Stimulated activated CD4-positive, alpha-beta T cell treated with anti-CD3 and anti-CD28 coated beads, Interleukin-15, amount 100 ng/mL, for 48 hours (primary cell): ENCODE measurements around the gene MFSD12.
A peak's percentile ranks its signal among the peaks of the same experiment; 100 is the strongest.

ENCODE experiments used
- DNase-seq, 2 donors: peaks; one replicate each; pipeline ENCODE4 v3.0.0-alpha.2; 2020; ENCODE audit warnings: low read depth in 2 of 2

Gene MFSD12

DNA sequence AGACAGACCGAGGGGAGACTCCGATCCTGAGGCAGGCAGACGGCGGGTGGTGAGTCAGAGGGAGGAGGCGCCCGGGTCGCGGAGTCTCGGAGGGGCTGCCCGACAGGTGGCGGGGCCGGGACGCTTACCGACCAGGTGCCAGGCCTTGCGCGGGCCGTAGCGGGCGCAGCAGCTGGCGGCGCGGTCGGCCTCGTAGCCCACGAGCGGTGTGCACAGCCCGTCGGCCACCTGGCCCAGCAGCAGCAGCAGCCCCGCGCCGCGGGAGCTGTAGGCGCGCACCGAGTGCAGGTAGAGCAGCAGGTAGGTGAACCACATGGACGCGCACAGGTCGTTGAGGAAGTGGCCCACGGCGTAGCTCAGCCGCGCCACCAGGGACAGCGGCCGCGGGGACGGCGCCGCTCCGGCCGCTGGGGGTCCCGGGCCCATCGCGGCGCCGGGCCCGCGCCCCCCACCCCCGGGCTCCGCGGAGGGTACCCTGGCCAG is 367 bp downstream of the MFSD12 start:
- peak in 1 of 2 donors; percentile 59 for DNase-seq

- no peak for DNase-seq
Observed at GRCh38 chr19:3556423-3556977, 886 bp downstream of the MFSD12 start.

DNA sequence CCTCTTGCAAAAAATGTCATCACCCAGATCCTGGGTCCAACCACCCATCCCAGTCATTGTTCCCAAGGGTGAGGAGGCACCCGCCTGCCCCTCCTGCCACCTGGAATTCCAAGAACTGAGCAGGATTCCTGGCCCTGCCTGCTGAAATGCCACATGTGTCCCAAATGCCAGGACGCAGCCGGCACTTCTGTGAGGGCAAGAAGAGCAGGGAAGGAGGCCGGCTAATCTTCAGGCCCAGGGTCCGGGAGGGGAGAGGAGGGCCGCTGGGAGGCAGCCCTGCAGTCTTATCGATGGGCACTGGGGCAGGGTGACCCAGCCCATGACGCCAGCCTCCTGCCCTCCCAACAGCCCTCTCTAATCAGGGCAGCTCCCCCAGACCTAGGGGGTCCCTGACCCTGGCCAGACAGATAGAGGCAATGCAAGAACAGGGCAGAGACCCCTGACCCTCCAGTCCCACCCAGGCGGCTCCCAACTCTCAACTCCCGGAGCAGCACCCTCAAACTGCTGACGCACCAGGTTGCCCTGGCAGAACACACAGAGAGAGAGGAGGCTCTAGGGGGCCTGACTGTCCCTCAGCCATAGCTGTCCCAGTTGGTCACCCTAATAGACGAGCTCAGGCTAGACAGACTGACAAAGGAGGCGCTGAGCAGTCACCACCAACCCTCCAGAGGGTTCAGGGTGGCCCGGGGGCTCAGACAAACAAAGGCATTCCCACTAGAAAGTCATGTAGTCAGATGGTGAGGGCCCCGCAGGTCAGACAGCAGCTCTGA is 1.5 kb downstream of the MFSD12 start:
- DNase-seq: no peak

GRCh38 chr19:3554254-3555083 is 2.9 kb downstream of the MFSD12 start:
- no peak for DNase-seq

DNA sequence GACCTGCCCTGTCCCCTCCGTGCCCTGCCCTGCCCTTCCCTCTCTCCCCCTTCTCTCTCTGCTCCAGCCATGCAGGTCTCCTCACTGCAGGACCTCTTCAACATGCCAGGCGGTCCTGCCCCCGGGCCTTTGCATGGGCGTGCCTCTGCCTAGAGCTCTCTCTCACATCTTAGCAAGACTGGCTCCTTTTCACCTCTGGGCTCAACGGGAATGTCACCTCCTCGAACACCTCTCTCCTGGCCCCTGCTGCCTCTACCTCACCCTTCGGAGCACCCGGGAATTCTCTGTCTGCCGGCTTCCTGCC is 5.6 kb downstream of the MFSD12 start:
- DNase-seq: no peak

- no peak for DNase-seq
Observed at GRCh38 chr19:3550947-3551791, 6.2 kb downstream of the MFSD12 start.

DNA sequence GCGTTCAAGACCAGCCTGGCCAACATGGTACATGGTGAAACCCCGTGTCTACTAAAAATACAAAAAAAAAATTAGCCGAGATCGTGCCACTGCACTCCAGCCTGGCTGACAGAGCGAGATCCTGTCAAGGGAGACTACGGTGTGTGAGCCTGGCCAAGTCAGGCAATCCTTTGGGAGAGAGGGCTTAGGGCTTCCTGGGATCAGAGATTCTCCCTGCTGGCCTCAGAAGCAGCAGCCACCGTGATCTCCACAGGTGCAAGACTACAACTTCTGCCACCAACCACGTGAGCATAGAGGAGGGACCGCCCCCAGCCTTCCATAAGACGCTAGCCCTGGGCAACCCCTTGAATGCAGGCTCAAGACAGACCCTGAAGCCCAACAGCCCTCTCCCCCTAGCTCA is 7.6 kb downstream of the MFSD12 start:
- DNase-seq: no peak

DNA sequence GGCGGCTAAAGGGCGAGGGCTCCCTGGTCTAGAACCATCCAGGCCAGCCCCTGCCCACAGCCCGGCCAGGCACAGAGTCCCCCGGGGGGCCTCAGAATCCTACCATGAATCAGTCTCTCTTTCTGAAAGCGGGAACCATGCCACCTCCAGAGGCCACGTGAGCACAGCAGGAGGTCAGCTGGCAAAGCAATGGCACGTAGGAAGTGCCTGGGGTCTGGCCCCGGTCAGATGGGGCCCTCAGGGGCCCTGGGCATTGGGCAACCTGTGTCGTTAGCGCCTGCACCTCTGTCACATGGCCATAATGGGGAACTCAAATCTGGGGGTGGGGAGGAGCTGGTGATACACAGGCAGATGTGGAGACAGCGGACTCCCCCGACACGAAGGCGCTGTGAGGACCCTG is 8.8 kb downstream of the MFSD12 start:
- DNase-seq: no peak

- DNase-seq: no peak
Observed at GRCh38 chr19:3547767-3548282, 9.6 kb downstream of the MFSD12 start.

GRCh38 chr19:3547301-3547731 is 10.1 kb downstream of the MFSD12 start:
- no peak for DNase-seq

DNA sequence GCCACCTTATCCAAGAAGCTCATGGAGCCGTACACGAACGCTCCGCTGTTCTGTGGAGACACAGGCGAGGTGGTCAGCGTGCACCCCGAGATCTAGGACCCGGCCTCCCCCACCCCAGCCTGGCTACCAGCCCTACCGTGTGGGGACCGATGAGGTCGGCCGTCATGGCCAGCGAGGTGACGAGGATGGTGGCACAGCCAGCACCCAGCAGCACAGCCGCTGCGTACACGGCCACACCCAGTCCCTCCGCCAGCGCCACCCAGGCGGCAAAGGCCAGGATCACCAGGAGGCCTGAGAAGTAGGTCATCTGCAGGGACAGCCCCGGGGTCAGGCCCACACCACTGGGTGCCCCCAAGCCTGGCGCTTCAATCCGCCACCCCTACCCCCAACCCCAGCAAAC is 11.3 kb downstream of the MFSD12 start:
- DNase-seq: no peak

- DNase-seq: no peak
Observed at GRCh38 chr19:3545669-3546034, 11.7 kb downstream of the MFSD12 start.

GRCh38 chr19:3544742-3545668 is 12.4 kb downstream of the MFSD12 start:
- peak; percentile 53 to 77 for DNase-seq

- no peak for DNase-seq
Observed at GRCh38 chr19:3544058-3544376, 13.4 kb downstream of the MFSD12 start.

DNA sequence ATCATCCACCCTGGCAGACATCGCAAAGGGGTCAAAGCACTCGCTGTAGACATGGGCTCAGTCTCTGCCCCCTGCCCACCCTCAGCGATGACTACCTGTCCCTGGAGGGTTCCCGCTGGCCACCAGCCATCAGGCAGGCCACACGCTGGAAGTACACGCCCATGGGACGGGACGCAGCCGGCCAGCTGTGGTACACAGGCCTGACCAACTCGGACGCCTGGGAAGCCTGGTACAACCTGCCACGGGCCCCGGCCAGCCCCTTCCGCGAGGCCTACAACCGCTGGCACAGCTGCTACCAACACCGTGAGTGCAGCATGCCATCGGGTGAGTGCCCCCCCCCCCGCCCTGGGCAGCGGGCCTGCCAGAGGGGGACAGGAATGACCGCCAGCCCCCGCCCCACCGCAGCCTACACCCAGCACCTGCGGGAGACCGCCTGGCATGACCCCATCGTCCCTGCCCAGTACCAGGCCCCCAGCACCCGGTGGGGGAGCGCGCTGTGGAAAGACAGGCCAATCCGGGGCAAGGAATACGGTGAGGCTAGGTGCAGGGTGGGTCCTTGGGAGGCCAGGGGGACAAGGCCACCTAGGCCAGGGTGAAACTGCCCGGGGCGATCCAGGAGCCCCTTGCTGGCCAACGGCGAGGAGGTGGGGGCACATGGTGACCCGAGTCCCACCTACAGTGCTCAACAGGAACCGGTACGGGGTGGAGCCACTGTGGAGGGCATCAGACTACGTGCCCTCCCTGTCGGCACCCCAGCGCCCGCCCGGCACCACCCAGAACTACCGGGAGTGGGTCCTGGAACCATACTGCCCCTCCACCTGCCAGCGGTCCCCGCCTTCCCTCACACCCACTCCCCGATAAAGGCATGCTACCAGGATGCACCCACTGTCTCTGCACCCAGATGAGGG is 14.0 kb downstream of the MFSD12 start:
- no peak for DNase-seq

DNA sequence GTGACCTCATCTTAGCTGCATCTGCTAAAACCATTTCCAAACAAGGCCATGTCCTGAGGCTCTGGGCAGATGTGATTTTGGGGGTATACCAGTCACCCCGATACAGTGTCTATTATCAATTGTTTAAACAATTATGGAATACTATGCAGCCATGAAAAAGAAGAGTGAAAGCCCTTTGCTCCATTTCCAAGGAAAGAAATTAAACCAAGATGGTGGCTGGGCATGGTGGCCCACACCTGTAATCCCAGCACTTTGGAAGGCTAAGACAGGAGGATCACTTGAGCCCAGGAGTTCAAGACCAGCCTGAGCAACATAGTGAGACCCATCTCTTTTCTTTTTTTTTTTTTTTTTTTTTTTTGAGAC is 17.6 kb downstream of the MFSD12 start:
- DNase-seq: no peak

DNA sequence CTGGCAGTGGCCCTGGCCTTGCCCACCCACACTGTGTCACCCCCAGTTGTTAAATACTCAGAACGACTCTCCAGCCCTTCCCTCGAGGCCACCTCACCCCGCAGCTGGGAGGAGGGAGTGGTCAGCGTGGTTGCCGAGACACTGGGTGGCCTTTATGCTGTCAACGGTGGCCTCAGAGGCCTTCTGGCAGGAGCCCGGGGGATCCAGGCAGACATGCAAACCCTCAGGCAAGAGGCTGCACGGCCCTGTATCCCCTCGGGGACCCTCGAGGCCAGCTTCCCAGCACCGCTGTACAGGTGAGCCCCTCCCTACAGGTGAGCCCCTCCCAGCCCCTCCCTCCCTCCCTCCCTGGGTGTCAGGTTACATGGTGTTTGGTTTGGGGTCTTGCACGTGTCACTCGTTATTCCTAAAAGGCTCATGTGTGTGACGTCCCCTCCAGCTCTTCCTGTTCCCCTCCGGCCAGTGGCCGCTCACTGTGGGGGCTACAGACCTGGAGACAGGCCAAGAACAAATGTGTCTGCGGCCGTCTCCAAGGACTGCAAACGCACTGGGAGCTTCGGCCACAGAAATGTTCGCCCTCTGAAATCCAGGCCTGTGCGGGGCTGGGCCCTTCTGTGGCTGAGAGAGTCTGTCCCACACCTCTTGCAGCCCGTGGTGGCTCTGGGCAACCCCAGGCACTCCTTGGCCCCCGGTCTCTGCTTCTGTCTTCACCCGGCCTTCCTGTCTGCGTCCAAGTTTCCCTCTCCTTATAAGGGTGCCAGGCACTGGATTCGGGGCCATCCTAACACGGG is 18.2 kb downstream of the MFSD12 start, which contains the start of gene TEKTIP1:
TSS of gene TEKTIP1 (plus strand) at position 210 of the 791 bp plus-strand sequence. CDS start at position 214, 4 bp downstream.
- no peak for DNase-seq

- DNase-seq: no peak
Observed at GRCh38 chr19:3538258-3538929, 19.0 kb downstream of the MFSD12 start.
